SK-N-SH (cell line): Measurements from ENCODE around the gene PRND. TPM values are rescaled to one million over a fixed set of nuclear protein-coding genes. Genes with fewer than 3 reads are reported as not detected.

Source experiments
- CTCF ChIA-PET: fragments of 300-600, 350-600 bp; formaldehyde crosslinking; extraction: SDS; loops from one replicate; lab custom pipeline; 2021; lab: Yijun Ruan, JAX
- POLR2A ChIA-PET: fragments of 350-600 bp; sonication (Branson Sonifier 250); formaldehyde crosslinking; extraction: SDS; loops from one replicate; lab custom pipeline; 2020; ENCODE audit warnings: antibody characterized with exemption, inconsistent platforms; lab: Yijun Ruan, JAX
- DNase-seq: peaks from one replicate; pipeline ENCODE4 v3.0.0; 2012
- H2AFZ ChIP-seq: fragments of 200-600 bp; sonication (generic); 2 replicates; pipeline ENCODE4 v1.8.1; 2016; ENCODE audit warnings: antibody characterized with exemption, mild to moderate bottlenecking, low read depth
- H3F3A ChIP-seq: fragments of 200-600 bp; sonication (generic); replicated peaks from 2 replicates; pipeline ENCODE3; 2016; ENCODE audit warnings: antibody characterized with exemption, mild to moderate bottlenecking; ENCODE audit not compliant: insufficient read depth
- H3K27ac ChIP-seq, 2 experiments: fragments of 200-500 bp in 1 of 2; fragments of 200-600 bp in 1 of 2; sonication (Bioruptor generic) in 1 of 2; sonication (generic), shearing (Covaris generic) in 1 of 2; 2 replicates each; pipeline versions ENCODE4 v1.5.1 to v1.6.1; 2014 to 2016; ENCODE audit warnings: low read depth in 2 of 2, inconsistent platforms in 1 of 2, low read length in 1 of 2, mild to moderate bottlenecking in 1 of 2, mixed read lengths in 1 of 2
- H3K27me3 ChIP-seq: fragments of 200-600 bp; sonication (generic), shearing (Covaris generic); 2 replicates; pipeline ENCODE4 v1.6.1; 2016; ENCODE audit warnings: mixed run types; ENCODE audit not compliant: insufficient read depth
- H3K36me3 ChIP-seq, 2 experiments: fragments of 200-500 bp in 1 of 2; fragments of 200-600 bp in 1 of 2; sonication (Bioruptor generic) in 1 of 2; sonication (generic) in 1 of 2; replicated peaks in 1 of 2; 2 replicates each; pipeline versions ENCODE3 to v1.5.1; 2014 to 2016; ENCODE audit warnings: low read length in 1 of 2, mild to moderate bottlenecking in 1 of 2; ENCODE audit not compliant: insufficient read depth in 2 of 2, control insufficient read depth in 1 of 2
- H3K4me1 ChIP-seq, 2 experiments: fragments of 200-500 bp in 1 of 2; fragments of 200-600 bp in 1 of 2; sonication (Bioruptor generic) in 1 of 2; sonication (generic), shearing (Covaris generic) in 1 of 2; 2 replicates each; pipeline versions ENCODE4 v1.5.1 to v1.6.1; 2014 to 2016; ENCODE audit warnings: low read depth in 1 of 2, low read length in 1 of 2, mixed run types in 1 of 2; ENCODE audit not compliant: insufficient read depth in 2 of 2, control insufficient read depth in 1 of 2
- H3K4me2 ChIP-seq: fragments of 200-600 bp; sonication (generic), shearing (Covaris generic); 2 replicates; pipeline ENCODE4 v1.6.1; 2017; ENCODE audit warnings: mixed run types
- H3K4me3 ChIP-seq, 2 experiments: fragments of 200-500 bp in 1 of 2; fragments of 200-600 bp in 1 of 2; sonication (Bioruptor generic) in 1 of 2; sonication (generic), shearing (Covaris generic) in 1 of 2; 2 replicates each; pipeline versions ENCODE4 v1.5.1 to v1.8.1; 2014 to 2016; ENCODE audit warnings: low read depth in 2 of 2, inconsistent platforms in 1 of 2, low read length in 1 of 2, mild to moderate bottlenecking in 1 of 2, mixed read lengths in 1 of 2, moderate library complexity in 1 of 2
- H3K79me2 ChIP-seq: fragments of 200-600 bp; sonication (generic); 2 replicates; pipeline ENCODE4 v1.8.1; 2017; ENCODE audit warnings: mild to moderate bottlenecking; ENCODE audit not compliant: insufficient read depth
- H3K9ac ChIP-seq: fragments of 200-600 bp; sonication (generic); 2 replicates; pipeline ENCODE4 v1.6.1; 2017; ENCODE audit warnings: mixed run types
- H3K9me2 ChIP-seq: fragments of 200-600 bp; sonication (generic); 2 replicates; pipeline ENCODE4 v1.6.1; 2017; ENCODE audit warnings: mixed run types
- H3K9me3 ChIP-seq: fragments of 200-600 bp; sonication (generic); 2 replicates; pipeline ENCODE4 v1.6.1; 2017; ENCODE audit warnings: mixed run types, mild to moderate bottlenecking, moderate library complexity
- H4K20me1 ChIP-seq: fragments of 200-600 bp; sonication (generic); 2 replicates; pipeline ENCODE4 v1.6.1; 2017; ENCODE audit warnings: mild to moderate bottlenecking, mixed run types; ENCODE audit not compliant: insufficient read depth
- EP300 ChIP-seq, 2 experiments: IDR thresholded peaks; 2 replicates each; pipeline versions ENCODE4 v1.4.0 to v1.6.1; 2012; ENCODE audit warnings: borderline replicate concordance in 1 of 2, low read depth in 1 of 2, low read length in 1 of 2
- EZH2phosphoT487 ChIP-seq: fragments of 200-600 bp; sonication (generic); IDR thresholded peaks from 2 replicates; pipeline ENCODE4 v1.6.1; 2017; ENCODE audit warnings: low read depth, mixed run types, mild to moderate bottlenecking, antibody characterized with exemption, moderate library complexity, borderline replicate concordance
- FOSL2 ChIP-seq: IDR thresholded peaks from 2 replicates; pipeline ENCODE4 v1.4.0; 2012; ENCODE audit warnings: low read depth, mild to moderate bottlenecking, moderate library complexity, borderline replicate concordance
- FOXM1 ChIP-seq: IDR thresholded peaks from 2 replicates; pipeline ENCODE4 v1.4.0; 2012; ENCODE audit warnings: low read depth, mild to moderate bottlenecking
- GABPA ChIP-seq: IDR thresholded peaks from 2 replicates; pipeline ENCODE4 v1.4.0; 2012; ENCODE audit warnings: low read depth, mild to moderate bottlenecking
- GATA2 ChIP-seq: sonication (generic); formaldehyde crosslinking; IDR thresholded peaks from 2 replicates; pipeline ENCODE4 v1.5.0; 2020; ENCODE audit warnings: mild to moderate bottlenecking, missing genetic modification reagents
- JUND ChIP-seq: IDR thresholded peaks from 2 replicates; pipeline ENCODE4 v1.4.0; 2012
- MEF2A ChIP-seq: IDR thresholded peaks from 2 replicates; pipeline ENCODE4 v1.4.0; 2012; ENCODE audit warnings: low read depth, borderline replicate concordance
- MXI1 ChIP-seq: IDR thresholded peaks from 2 replicates; pipeline ENCODE4 v1.6.1; 2012; ENCODE audit warnings: mild to moderate bottlenecking, low read depth, low read length, improper control_type of control experiment
- NFIC ChIP-seq: IDR thresholded peaks from 2 replicates; pipeline ENCODE4 v1.4.0; 2012; ENCODE audit warnings: borderline replicate concordance
- RAD21 ChIP-seq: IDR thresholded peaks from 2 replicates; pipeline ENCODE4 v1.6.1; 2012; ENCODE audit warnings: mild to moderate bottlenecking, low read length
- RCOR1 ChIP-seq: fragments of 150-350 bp; IDR thresholded peaks from 2 replicates; pipeline ENCODE4 v1.6.1; 2017; ENCODE audit warnings: antibody characterized with exemption, low read length
- REST ChIP-seq: IDR thresholded peaks from 2 replicates; pipeline ENCODE4 v1.6.1; 2012; ENCODE audit warnings: mild to moderate bottlenecking, low read depth, low read length, moderate library complexity
- RFX5 ChIP-seq: IDR thresholded peaks from 2 replicates; pipeline ENCODE4 v1.6.1; 2012; ENCODE audit warnings: mild to moderate bottlenecking, improper control_type of control experiment, low read length
- RXRA ChIP-seq: IDR thresholded peaks from 2 replicates; pipeline ENCODE4 v1.4.0; 2012; ENCODE audit warnings: low read depth, mild to moderate bottlenecking, borderline replicate concordance
- SIN3A ChIP-seq: IDR thresholded peaks from 2 replicates; pipeline ENCODE4 v1.6.1; 2012; ENCODE audit warnings: low read depth, mild to moderate bottlenecking, low read length, moderate library complexity, borderline replicate concordance
- SMC3 ChIP-seq: IDR thresholded peaks from 2 replicates; pipeline ENCODE4 v1.6.1; 2012; ENCODE audit warnings: low read depth, low read length, improper control_type of control experiment
- TCF12 ChIP-seq: IDR thresholded peaks from 2 replicates; pipeline ENCODE4 v1.4.0; 2012
- TEAD4 ChIP-seq: IDR thresholded peaks from 2 replicates; pipeline ENCODE4 v1.4.0; 2012; ENCODE audit warnings: mild to moderate bottlenecking, borderline replicate concordance; ENCODE audit not compliant: insufficient read depth
- USF1 ChIP-seq: IDR thresholded peaks from 2 replicates; pipeline ENCODE4 v1.4.0; 2012; ENCODE audit warnings: low read depth, borderline replicate concordance
- WGBS: methylation state at CpG from one replicate; pipeline ENCODE4 v1.1.6; 2017; ENCODE audit warnings: low lambda C conversion rate; 5-methylcytosine and 5-hydroxymethylcytosine counted together
- polyA plus RNA-seq, 3 experiments: library from polyadenylated mRNA; depleted of rRNA; stranded (reverse); fragments of >200 nt; gene quantifications; 2 replicates each; pipeline ENCODE4 v1.2.3, GENCODE V29; 2012

Gene PRND
- polyA plus RNA-seq, 1 of the 3 experiments (the other 2 are of a cell fraction): not detected

GRCh38 chr20:4682682-4683081 is 39.0 kb upstream of the PRND start:
- Histone ChIP-seq H3K36me3 (peaks cover 0 to 4% of the 10 kb centered on the region in 2 experiments), H3K4me3 (no peak overlapping the region), H3K27ac (no peak overlapping the region), H3K4me2 (no peak overlapping the region), H3K9me3 (no peaks in the 10 kb centered on the region), H3K79me2 (peaks cover 23% of the 10 kb centered on the region), H3F3A (peaks cover 9% of the 10 kb centered on the region), H3K4me1 (peaks cover 4 to 14% of the 10 kb centered on the region in 2 experiments; a peak in 3 of 4 replicates), H2AFZ (no peak overlapping the region), H3K9me2 (no peaks in the 10 kb centered on the region), H3K9ac (no peak overlapping the region), H3K27me3 (no peaks in the 10 kb centered on the region), H4K20me1 (peaks cover 5% of the 10 kb centered on the region)
- ChIA-PET CTCF (interaction anchor here (1.0 kb wide), 1 partner anchor 58 kb away, joined by 3 read pairs; no protein-coding TSS in a partner anchor), POLR2A (no interaction called here)
- no peak for DNase-seq
- no peak for TF ChIP-seq GATA2 (CRISPR knock-in tag)
- no peak for TF ChIP-seq SMC3
- TF ChIP-seq NFIC: no peak
- no peak for TF ChIP-seq EZH2phosphoT487
- no peak for TF ChIP-seq MEF2A
- no peak for TF ChIP-seq JUND
- no peak for TF ChIP-seq FOSL2
- TF ChIP-seq MXI1: no peak
- no peak for TF ChIP-seq RXRA
- no peak for TF ChIP-seq GABPA
- no peak for TF ChIP-seq SIN3A
- no peak for TF ChIP-seq RCOR1
- no peak for TF ChIP-seq FOXM1
- no peak for TF ChIP-seq EP300 (IDR thresholded peaks at IDR 0.05; ENCODE audit: borderline replicate concordance in 1 of 2, low read depth in 1 of 2, low read length in 1 of 2)
- no peak for TF ChIP-seq TEAD4
- 62% methylated on average over 6 of the region's 6 CpGs for whole genome bisulfite sequencing

GRCh38 chr20:4683261-4683660 is 38.4 kb upstream of the PRND start:
- Histone ChIP-seq H3F3A (peaks cover 13% of the 10 kb centered on the region), H3K9ac (no peak overlapping the region), H3K79me2 (peaks cover 28% of the 10 kb centered on the region), H3K9me3 (no peaks in the 10 kb centered on the region), H3K9me2 (no peaks in the 10 kb centered on the region), H3K27ac (no peak overlapping the region), H3K4me2 (no peak overlapping the region), H2AFZ (no peak overlapping the region), H3K4me1 (peaks cover 4 to 20% of the 10 kb centered on the region in 2 experiments; a peak in 3 of 4 replicates), H3K27me3 (no peaks in the 10 kb centered on the region), H3K36me3 (peaks cover 0 to 10% of the 10 kb centered on the region in 2 experiments), H4K20me1 (peaks cover 11% of the 10 kb centered on the region), H3K4me3 (no peak overlapping the region)
- ChIA-PET CTCF (no interaction called here), POLR2A (no interaction called here)
- no peak for DNase-seq
- WGBS: 100% methylated on average over 2 of the region's 2 CpGs
- TF ChIP-seq NFIC (no peak), FOXM1 (no peak), GATA2 (CRISPR knock-in tag) (no peak), TCF12 (no peak), GABPA (no peak), RFX5 (no peak), USF1 (no peak), RAD21 (no peak), REST (no peak)
